Endodermal cell (in vitro differentiated cells): Measurements from ENCODE around the gene ZNF384. TPM values are rescaled to one million over a fixed set of nuclear protein-coding genes. Genes with fewer than 3 reads are reported as not detected.

Experiments used
- DNase-seq: peaks from one replicate; pipeline ENCODE4 v3.0.0-alpha.2; 2017
- H3K27ac ChIP-seq: 2 replicates; pipeline ENCODE4 v1.5.1; 2013; ENCODE audit warnings: mild to moderate bottlenecking, low read depth, low read length, moderate library complexity
- H3K27me3 ChIP-seq: 2 replicates; pipeline ENCODE4 v1.6.1; 2013; ENCODE audit warnings: mild to moderate bottlenecking, low read length, moderate library complexity; ENCODE audit not compliant: insufficient read depth, control insufficient read depth, poor library complexity, severe bottlenecking
- H3K36me3 ChIP-seq: 2 replicates; pipeline ENCODE4 v1.7.0; 2013; ENCODE audit warnings: mild to moderate bottlenecking, low read length, moderate library complexity; ENCODE audit not compliant: control insufficient read depth, insufficient read depth
- H3K4me1 ChIP-seq: one replicate; pipeline ENCODE4 v1.7.0; 2013; ENCODE audit warnings: low read length; ENCODE audit not compliant: control insufficient read depth, insufficient read depth
- H3K4me3 ChIP-seq: 2 replicates; pipeline ENCODE4 v1.5.1; 2013; ENCODE audit warnings: mild to moderate bottlenecking, low read length, moderate library complexity
- H3K9ac ChIP-seq: 2 replicates; pipeline ENCODE4 v1.6.1; 2013; ENCODE audit warnings: mild to moderate bottlenecking, low read length, moderate library complexity; ENCODE audit not compliant: poor library complexity, severe bottlenecking; ENCODE audit errors: extremely low read depth
- H3K9me3 ChIP-seq: 2 replicates; pipeline ENCODE4 v1.6.1; 2013; ENCODE audit warnings: mild to moderate bottlenecking, low read length, moderate library complexity; ENCODE audit not compliant: control insufficient read depth
- H3K27ac Mint-ChIP-seq: 2 replicates; pipeline ENCODE4 v1.8.0; 2020; ENCODE audit warnings: mixed read lengths
- H3K27me3 Mint-ChIP-seq: 2 replicates; pipeline ENCODE4 v1.8.0; 2021; ENCODE audit warnings: mild to moderate bottlenecking, mixed read lengths; ENCODE audit not compliant: insufficient read depth
- H3K36me3 Mint-ChIP-seq: 2 replicates; pipeline ENCODE4 v1.8.0; 2020; ENCODE audit warnings: low read depth, mixed read lengths
- H3K4me1 Mint-ChIP-seq: 2 replicates; pipeline ENCODE4 v1.8.0; 2020; ENCODE audit warnings: mixed read lengths
- H3K4me3 Mint-ChIP-seq: 2 replicates; pipeline ENCODE4 v1.8.0; 2020; ENCODE audit warnings: mild to moderate bottlenecking, moderate library complexity, mixed read lengths
- H3K9me3 Mint-ChIP-seq: 2 replicates; pipeline ENCODE4 v1.8.0; 2020; ENCODE audit warnings: mild to moderate bottlenecking, mixed read lengths
- CTCF ChIP-seq: fragments of 200-600 bp; sonication (generic); conservative IDR thresholded peaks from 2 replicates; pipeline ENCODE4 v1.5.0; 2021; ENCODE audit warnings: antibody characterized with exemption, mild to moderate bottlenecking
- WGBS, 2 experiments: methylation state at CpG; one replicate each; pipeline versions ENCODE4 v1.1.5 to v1.1.7; 2013; ENCODE audit warnings: missing lambda C conversion rate in 2 of 2, mixed read lengths in 1 of 2; ENCODE audit not compliant: insufficient coverage in 1 of 2, insufficient read length in 1 of 2; 5-methylcytosine and 5-hydroxymethylcytosine counted together
- total RNA-seq, 2 donors: library from RNA; stranded (reverse); fragmentation: NEBNext Ultra II Directional in 1 of 2; extraction: Animal tissue kit (Norgen Biotek cat#: 25700) in 1 of 2; gene quantifications; 2 replicates in 1 of 2; 3 replicates in 1 of 2; pipeline ENCODE4 v1.2.1, GENCODE V29; 2021

The ZNF384 gene
- total RNA-seq, 2 donors from 2014 or later: 74.4 to 146 TPM

DNA sequence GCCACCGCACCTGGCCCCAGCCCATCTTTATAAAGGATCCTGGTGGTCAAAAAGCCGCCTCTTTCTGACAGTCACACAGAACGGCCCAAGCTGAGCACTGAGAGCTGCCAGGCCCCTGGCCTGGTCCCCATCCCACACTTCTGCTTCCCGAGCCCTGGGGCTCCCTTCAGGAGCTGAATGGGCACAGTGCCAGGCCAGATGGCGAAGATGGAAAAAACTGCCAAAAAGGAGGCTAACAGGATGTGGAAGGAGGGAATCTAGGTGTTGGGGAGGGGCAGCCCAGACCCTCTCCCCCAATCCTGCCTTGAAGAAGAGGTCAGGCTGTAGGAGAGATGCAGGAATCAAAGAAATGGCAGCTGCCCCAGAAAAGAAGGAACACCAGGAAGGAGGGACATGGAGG is 58.4 kb downstream of the ZNF384 start:
- Histone ChIP-seq H3K27ac (no peak overlapping the region), H3K9ac (no peak overlapping the region), H3K27me3 (no peaks in the 10 kb centered on the region), H3K9me3 (no peaks in the 10 kb centered on the region), H3K4me1 (no peaks in the 10 kb centered on the region), H3K4me3 (no peak overlapping the region), H3K36me3 (no peaks in the 10 kb centered on the region)
- Mint-ChIP-seq H3K27ac (no peak overlapping the region), H3K36me3 (no peaks in the 10 kb centered on the region), H3K4me1 (peaks cover 28% of the 10 kb centered on the region), H3K27me3 (peaks cover 4% of the 10 kb centered on the region), H3K4me3 (no peak overlapping the region), H3K9me3 (no peaks in the 10 kb centered on the region)
- TF ChIP-seq CTCF: no peak
- DNase-seq: peak; percentile 26
- 71 to 100% methylated on average over 2 to 5 of the region's 5 CpGs for WGBS, 2 experiments

GRCh38 chr12:6627616-6628015 is 61.6 kb downstream of the ZNF384 start:
- peaks cover 6% of the 10 kb centered on the region for H3K27me3 Mint-ChIP-seq
- Histone ChIP-seq H3K27me3 (no peaks in the 10 kb centered on the region), H3K27ac (no peak overlapping the region), H3K4me3 (no peak overlapping the region), H3K4me1 (no peaks in the 10 kb centered on the region), H3K9ac (no peak overlapping the region), H3K36me3 (no peaks in the 10 kb centered on the region), H3K9me3 (no peaks in the 10 kb centered on the region)
- no peaks in the 10 kb centered on the region for H3K36me3 Mint-ChIP-seq
- 80 to 87% methylated on average over 3 to 7 of the region's 7 CpGs for WGBS, 2 experiments
- no peak overlapping the region for H3K27ac Mint-ChIP-seq
- no peaks in the 10 kb centered on the region for H3K9me3 Mint-ChIP-seq
- DNase-seq: peak; percentile 51
- TF ChIP-seq CTCF: no peak
- H3K4me1 Mint-ChIP-seq: peaks cover 17% of the 10 kb centered on the region
- no peak overlapping the region for H3K4me3 Mint-ChIP-seq

DNA sequence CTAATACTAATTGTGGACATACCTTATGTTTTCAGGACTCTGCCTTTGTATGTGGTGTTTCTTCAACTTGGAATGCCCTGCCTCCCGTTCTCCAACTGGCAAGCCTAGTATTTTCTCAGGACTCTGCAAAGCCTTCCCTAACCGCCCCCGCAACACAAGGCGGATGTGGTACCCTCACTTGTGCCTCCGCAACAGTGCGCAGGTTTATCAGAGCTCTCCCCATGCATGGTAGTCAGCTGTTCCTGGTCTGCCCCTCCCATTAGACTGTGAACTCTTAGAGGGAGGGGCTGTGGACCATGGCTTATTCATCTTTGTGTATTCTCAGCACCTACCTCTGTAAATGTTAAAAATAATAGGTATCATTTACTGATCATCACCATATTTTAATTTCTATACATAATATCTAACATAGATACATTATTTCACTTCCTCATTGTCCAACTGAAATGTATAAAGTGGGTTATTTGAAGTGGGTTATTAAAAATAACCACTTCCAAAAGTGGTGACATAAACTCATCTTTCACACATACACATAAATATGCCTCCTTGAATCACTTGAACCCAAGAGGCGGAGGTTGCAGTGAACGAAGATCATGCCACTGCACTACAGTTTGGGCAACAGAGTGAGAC is 62.4 kb downstream of the ZNF384 start:
- Histone ChIP-seq H3K9me3 (no peaks in the 10 kb centered on the region), H3K27ac (no peak overlapping the region), H3K4me1 (no peaks in the 10 kb centered on the region), H3K27me3 (no peaks in the 10 kb centered on the region), H3K4me3 (no peak overlapping the region), H3K36me3 (no peaks in the 10 kb centered on the region), H3K9ac (no peak overlapping the region)
- Mint-ChIP-seq H3K4me1 (peaks cover 10% of the 10 kb centered on the region), H3K27ac (no peak overlapping the region), H3K9me3 (no peaks in the 10 kb centered on the region), H3K27me3 (peaks cover 6% of the 10 kb centered on the region), H3K4me3 (no peak overlapping the region), H3K36me3 (no peaks in the 10 kb centered on the region)
- no peak for DNase-seq
- no peak for TF ChIP-seq CTCF
- 94 to 96% methylated on average over 4 to 8 of the region's 8 CpGs for WGBS, 2 experiments
